H9 (cell line): ENCODE data around the gene ASTN2. TPM values are rescaled to one million over a fixed set of nuclear protein-coding genes. Genes with fewer than 3 reads are reported as not detected.

ENCODE experiments used
- DNase-seq: peaks from one replicate; pipeline ENCODE4 v3.0.0-alpha.2; 2017
- H2AFZ ChIP-seq: one replicate; pipeline ENCODE4 v1.6.1; 2013; ENCODE audit warnings: mild to moderate bottlenecking, low read length, control low read depth, moderate library complexity
- H2AK5ac ChIP-seq: 2 replicates; pipeline ENCODE4 v1.6.1; 2013; ENCODE audit warnings: low read length, control low read depth, mixed read lengths; ENCODE audit not compliant: insufficient read length
- H2BK120ac ChIP-seq: one replicate; pipeline ENCODE4 v1.6.1; 2013; ENCODE audit warnings: low read depth, mild to moderate bottlenecking, low read length, control low read depth, inconsistent platforms; ENCODE audit not compliant: poor library complexity, severe bottlenecking
- H2BK12ac ChIP-seq: 2 replicates; pipeline ENCODE4 v1.6.1; 2013; ENCODE audit warnings: low read length, control low read depth, mixed read lengths, low read depth; ENCODE audit not compliant: insufficient read length
- H2BK15ac ChIP-seq: 2 replicates; pipeline ENCODE4 v1.6.1; 2013; ENCODE audit warnings: low read depth, low read length, control low read depth
- H2BK20ac ChIP-seq: one replicate; pipeline ENCODE4 v1.6.1; 2013; ENCODE audit warnings: low read depth, mild to moderate bottlenecking, low read length, control low read depth, inconsistent platforms; ENCODE audit not compliant: poor library complexity, severe bottlenecking
- H2BK5ac ChIP-seq: 2 replicates; pipeline ENCODE4 v1.6.1; 2013; ENCODE audit warnings: low read length, control low read depth, mixed read lengths; ENCODE audit not compliant: insufficient read length
- H3K14ac ChIP-seq: 2 replicates; pipeline ENCODE4 v1.6.1; 2013; ENCODE audit warnings: low read length, control low read depth; ENCODE audit not compliant: insufficient read depth
- H3K18ac ChIP-seq: 2 replicates; pipeline ENCODE4 v1.6.1; 2013; ENCODE audit warnings: low read depth, mild to moderate bottlenecking, mixed read lengths, low read length, control low read depth; ENCODE audit not compliant: insufficient read length
- H3K23ac ChIP-seq: 2 replicates; pipeline ENCODE4 v1.6.1; 2013; ENCODE audit warnings: low read length, control low read depth, mixed read lengths, low read depth; ENCODE audit not compliant: insufficient read length
- H3K23me2 ChIP-seq: 2 replicates; pipeline ENCODE4 v1.6.1; 2013; ENCODE audit warnings: low read depth, mild to moderate bottlenecking, mixed read lengths, low read length, control low read depth; ENCODE audit not compliant: insufficient read length, poor library complexity, severe bottlenecking
- H3K27ac ChIP-seq: 2 replicates; pipeline ENCODE4 v1.5.1; 2013; ENCODE audit warnings: low read length, control low read depth, mixed read lengths, low read depth; ENCODE audit not compliant: insufficient read length
- H3K27me3 ChIP-seq: 2 replicates; pipeline ENCODE4 v1.6.1; 2013; ENCODE audit warnings: low read length, control low read depth, inconsistent platforms; ENCODE audit not compliant: insufficient read depth
- H3K4ac ChIP-seq: 2 replicates; pipeline ENCODE4 v1.6.1; 2013; ENCODE audit warnings: low read depth, mild to moderate bottlenecking, control low read depth, inconsistent platforms, low read length, moderate library complexity
- H3K4me1 ChIP-seq: 2 replicates; pipeline ENCODE4 v1.6.1; 2013; ENCODE audit warnings: low read length, control low read depth, inconsistent platforms; ENCODE audit not compliant: insufficient read depth
- H3K4me2 ChIP-seq: 2 replicates; pipeline ENCODE4 v1.6.1; 2013; ENCODE audit warnings: low read length, control low read depth, mixed read lengths; ENCODE audit not compliant: insufficient read length, insufficient read depth
- H3K56ac ChIP-seq: 2 replicates; pipeline ENCODE4 v1.6.1; 2013; ENCODE audit warnings: low read depth, mild to moderate bottlenecking, mixed read lengths, low read length, control low read depth; ENCODE audit not compliant: insufficient read length
- H3K79me1 ChIP-seq: 2 replicates; pipeline ENCODE4 v1.6.1; 2013; ENCODE audit warnings: low read depth, mild to moderate bottlenecking, moderate library complexity, low read length, control low read depth, inconsistent platforms; ENCODE audit not compliant: insufficient read depth, poor library complexity, severe bottlenecking
- H3K79me2 ChIP-seq: 2 replicates; pipeline ENCODE4 v1.6.1; 2013; ENCODE audit warnings: low read length, control low read depth, inconsistent platforms; ENCODE audit not compliant: insufficient read depth
- H3K9ac ChIP-seq: 2 replicates; pipeline ENCODE4 v1.6.1; 2013; ENCODE audit warnings: low read length, control low read depth, mixed read lengths; ENCODE audit not compliant: insufficient read length; ENCODE audit errors: extremely low read depth
- H3K9me3 ChIP-seq: one replicate; pipeline ENCODE4 v1.6.1; 2013; ENCODE audit warnings: low read depth, low read length, inconsistent platforms; ENCODE audit not compliant: control insufficient read depth
- H3T11ph ChIP-seq: one replicate; pipeline ENCODE4 v1.6.1; 2013; ENCODE audit warnings: mild to moderate bottlenecking, low read length, control low read depth, inconsistent platforms
- H4K20me1 ChIP-seq: one replicate; pipeline ENCODE4 v1.6.1; 2013; ENCODE audit not compliant: control insufficient read depth, insufficient read length, insufficient read depth
- H4K5ac ChIP-seq: 2 replicates; pipeline ENCODE4 v1.6.1; 2013; ENCODE audit warnings: low read depth, mild to moderate bottlenecking, mixed read lengths, low read length, control low read depth; ENCODE audit not compliant: insufficient read length
- H4K8ac ChIP-seq: replicated peaks from 2 replicates; pipeline ENCODE4 v1.6.1; 2013; ENCODE audit warnings: low read length, control low read depth, mixed read lengths, low read depth; ENCODE audit not compliant: insufficient read length
- H4K91ac ChIP-seq: 2 replicates; pipeline ENCODE4 v1.6.1; 2013; ENCODE audit warnings: low read depth, mild to moderate bottlenecking, moderate library complexity, mixed read lengths, low read length, control low read depth; ENCODE audit not compliant: insufficient read length
- H3K27ac Mint-ChIP-seq, 3 experiments: 2 replicates in 2 of 3; 3 replicates in 1 of 3; pipeline ENCODE4 v1.8.0; 2020 to 2021; ENCODE audit warnings: mixed read lengths in 3 of 3, mild to moderate bottlenecking in 1 of 3, moderate library complexity in 1 of 3
- H3K27me3 Mint-ChIP-seq: 2 replicates; pipeline ENCODE4 v1.8.0; 2021; ENCODE audit warnings: low read depth, mild to moderate bottlenecking, moderate library complexity, mixed read lengths
- H3K36me3 Mint-ChIP-seq, 3 experiments: 2 replicates in 2 of 3; 3 replicates in 1 of 3; pipeline ENCODE4 v1.8.0; 2020 to 2021; ENCODE audit warnings: low read depth in 3 of 3, mixed read lengths in 3 of 3; ENCODE audit not compliant: insufficient read depth in 1 of 3
- H3K4me1 Mint-ChIP-seq, 2 experiments: 2 replicates each; pipeline ENCODE4 v1.8.0; 2020; ENCODE audit warnings: mixed read lengths in 2 of 2
- H3K4me3 Mint-ChIP-seq, 2 experiments: 2 replicates in 1 of 2; 3 replicates in 1 of 2; pipeline ENCODE4 v1.8.0; 2020 to 2021; ENCODE audit warnings: mild to moderate bottlenecking in 2 of 2, mixed read lengths in 2 of 2, moderate library complexity in 1 of 2
- H3K9me3 Mint-ChIP-seq, 2 experiments: 2 replicates in 1 of 2; 3 replicates in 1 of 2; pipeline ENCODE4 v1.8.0; 2020; ENCODE audit warnings: mild to moderate bottlenecking in 2 of 2, mixed read lengths in 2 of 2, moderate library complexity in 1 of 2
- WGBS: extraction: QIAGEN DNeasy Blood & Tissue Kit; methylation state at CpG from one replicate; pipeline ENCODE4 v1.1.7; 2013; ENCODE audit warnings: missing lambda C conversion rate, low lambda C conversion rate, mixed read lengths; ENCODE audit not compliant: insufficient read length; ENCODE audit errors: extremely low coverage; 5-methylcytosine and 5-hydroxymethylcytosine counted together
- total RNA-seq: library from RNA; stranded (reverse); gene quantifications from 2 replicates; pipeline ENCODE4 v1.2.1, GENCODE V29; 2021
- TF ChIP-seq, protein P1 (sequence below): fragments of 200-600 bp; sonication (generic); conservative IDR thresholded peaks from 3 replicates; pipeline ENCODE4 v1.8.0; 2021; ENCODE audit warnings: antibody characterized with exemption, mild to moderate bottlenecking

ASTN2 gene
- total RNA-seq, 1 experiment from 2014 or later: 9.7 TPM

DNA sequence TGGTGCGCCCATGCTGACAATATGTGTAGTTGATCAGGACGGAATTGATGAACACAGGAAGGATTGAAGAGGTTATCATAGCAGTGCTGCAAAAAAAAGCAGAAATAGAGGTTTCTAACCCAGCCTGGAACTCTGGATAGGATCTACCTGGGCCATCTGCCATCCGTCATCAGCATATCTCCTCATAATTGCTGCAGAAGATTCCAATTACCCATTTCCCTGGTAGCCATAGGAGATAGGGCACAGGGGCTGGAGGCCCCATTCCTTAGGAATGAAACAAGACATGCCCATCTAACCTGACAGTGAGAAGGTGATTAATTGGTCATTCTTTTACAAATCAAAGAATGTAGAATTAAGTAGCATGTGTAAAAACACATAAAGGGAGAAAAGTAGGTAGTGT lies 788.1 kb downstream of the ASTN2 start:
- Mint-ChIP-seq H3K9me3 (no peaks in the 10 kb centered on the region), H3K36me3 (no peaks in the 10 kb centered on the region; a peak in 1 of 7 replicates), H3K27ac (no peak overlapping the region), H3K4me3 (no peak overlapping the region), H3K4me1 (peaks cover 19 to 20% of the 10 kb centered on the region in 2 experiments), H3K27me3 (peaks cover 3% of the 10 kb centered on the region)
- H2BK15ac ChIP-seq: no peak overlapping the region
- no peaks in the 10 kb centered on the region for H3K23me2 ChIP-seq
- H3K27me3 ChIP-seq: no peaks in the 10 kb centered on the region
- no peak overlapping the region for H2AK5ac ChIP-seq
- no peaks in the 10 kb centered on the region for H3K9me3 ChIP-seq
- H4K20me1 ChIP-seq: no peaks in the 10 kb centered on the region
- H4K91ac ChIP-seq: no peak overlapping the region
- H3K4me1 ChIP-seq: peaks cover 6% of the 10 kb centered on the region
- no peak overlapping the region for H3T11ph ChIP-seq
- no peak overlapping the region for H4K8ac ChIP-seq
- no peak overlapping the region for H3K18ac ChIP-seq
- no peak overlapping the region for H3K14ac ChIP-seq
- no peak overlapping the region for H2BK20ac ChIP-seq
- H2BK12ac ChIP-seq: no peak overlapping the region
- H4K5ac ChIP-seq: no peak overlapping the region
- no peak overlapping the region for H2BK120ac ChIP-seq
- H3K79me1 ChIP-seq: no peaks in the 10 kb centered on the region
- H3K4ac ChIP-seq: no peak overlapping the region
- no peak overlapping the region for H3K27ac ChIP-seq
- no peak overlapping the region for H3K9ac ChIP-seq
- H3K23ac ChIP-seq: no peak overlapping the region
- no peak overlapping the region for H3K56ac ChIP-seq
- no peak overlapping the region for H2AFZ ChIP-seq
- H3K4me2 ChIP-seq: no peak overlapping the region
- TF ChIP-seq, protein P1, sequence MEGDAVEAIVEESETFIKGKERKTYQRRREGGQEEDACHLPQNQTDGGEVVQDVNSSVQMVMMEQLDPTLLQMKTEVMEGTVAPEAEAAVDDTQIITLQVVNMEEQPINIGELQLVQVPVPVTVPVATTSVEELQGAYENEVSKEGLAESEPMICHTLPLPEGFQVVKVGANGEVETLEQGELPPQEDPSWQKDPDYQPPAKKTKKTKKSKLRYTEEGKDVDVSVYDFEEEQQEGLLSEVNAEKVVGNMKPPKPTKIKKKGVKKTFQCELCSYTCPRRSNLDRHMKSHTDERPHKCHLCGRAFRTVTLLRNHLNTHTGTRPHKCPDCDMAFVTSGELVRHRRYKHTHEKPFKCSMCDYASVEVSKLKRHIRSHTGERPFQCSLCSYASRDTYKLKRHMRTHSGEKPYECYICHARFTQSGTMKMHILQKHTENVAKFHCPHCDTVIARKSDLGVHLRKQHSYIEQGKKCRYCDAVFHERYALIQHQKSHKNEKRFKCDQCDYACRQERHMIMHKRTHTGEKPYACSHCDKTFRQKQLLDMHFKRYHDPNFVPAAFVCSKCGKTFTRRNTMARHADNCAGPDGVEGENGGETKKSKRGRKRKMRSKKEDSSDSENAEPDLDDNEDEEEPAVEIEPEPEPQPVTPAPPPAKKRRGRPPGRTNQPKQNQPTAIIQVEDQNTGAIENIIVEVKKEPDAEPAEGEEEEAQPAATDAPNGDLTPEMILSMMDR: no peak
- no peak overlapping the region for H2BK5ac ChIP-seq
- no peaks in the 10 kb centered on the region for H3K79me2 ChIP-seq
- no peak for DNase-seq
- no CpG with 5 or more reads among the region's 3 CpGs for WGBS
